ENCODE results near the gene RAB11FIP4. TPM values are rescaled to one million over a fixed set of nuclear protein-coding genes. Genes with fewer than 3 reads are reported as not detected.

The RAB11FIP4 gene
- total and polyA plus RNA-seq, 10 of the 15 experiments (the other 5 are each of a cell fraction or from before 2014, with no cell fraction given), result 1.4 to 27.0 (median 17.6) TPM

DNA sequence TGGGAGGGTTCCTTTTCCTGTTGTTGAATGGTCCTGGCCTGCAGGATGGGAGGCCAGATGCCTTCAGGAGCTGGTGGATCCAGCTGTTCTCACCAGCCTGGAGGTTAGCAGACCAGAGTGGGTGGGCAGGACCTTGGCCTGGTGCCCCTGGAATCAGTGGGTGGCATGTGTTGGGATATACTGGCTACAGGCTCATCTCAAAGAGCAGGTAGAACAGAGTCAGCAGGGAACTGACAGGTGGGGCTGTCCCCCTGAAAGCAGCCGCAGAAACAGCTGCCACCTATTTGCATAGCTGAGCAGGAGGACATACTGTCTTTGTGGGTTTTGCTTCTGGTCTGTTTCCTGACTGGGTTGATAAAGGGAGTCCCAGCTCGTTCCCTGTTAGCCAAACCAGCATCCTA lies 144.1 kb downstream of the RAB11FIP4 start (continued):
- TF ChIP-seq, protein P1, sequence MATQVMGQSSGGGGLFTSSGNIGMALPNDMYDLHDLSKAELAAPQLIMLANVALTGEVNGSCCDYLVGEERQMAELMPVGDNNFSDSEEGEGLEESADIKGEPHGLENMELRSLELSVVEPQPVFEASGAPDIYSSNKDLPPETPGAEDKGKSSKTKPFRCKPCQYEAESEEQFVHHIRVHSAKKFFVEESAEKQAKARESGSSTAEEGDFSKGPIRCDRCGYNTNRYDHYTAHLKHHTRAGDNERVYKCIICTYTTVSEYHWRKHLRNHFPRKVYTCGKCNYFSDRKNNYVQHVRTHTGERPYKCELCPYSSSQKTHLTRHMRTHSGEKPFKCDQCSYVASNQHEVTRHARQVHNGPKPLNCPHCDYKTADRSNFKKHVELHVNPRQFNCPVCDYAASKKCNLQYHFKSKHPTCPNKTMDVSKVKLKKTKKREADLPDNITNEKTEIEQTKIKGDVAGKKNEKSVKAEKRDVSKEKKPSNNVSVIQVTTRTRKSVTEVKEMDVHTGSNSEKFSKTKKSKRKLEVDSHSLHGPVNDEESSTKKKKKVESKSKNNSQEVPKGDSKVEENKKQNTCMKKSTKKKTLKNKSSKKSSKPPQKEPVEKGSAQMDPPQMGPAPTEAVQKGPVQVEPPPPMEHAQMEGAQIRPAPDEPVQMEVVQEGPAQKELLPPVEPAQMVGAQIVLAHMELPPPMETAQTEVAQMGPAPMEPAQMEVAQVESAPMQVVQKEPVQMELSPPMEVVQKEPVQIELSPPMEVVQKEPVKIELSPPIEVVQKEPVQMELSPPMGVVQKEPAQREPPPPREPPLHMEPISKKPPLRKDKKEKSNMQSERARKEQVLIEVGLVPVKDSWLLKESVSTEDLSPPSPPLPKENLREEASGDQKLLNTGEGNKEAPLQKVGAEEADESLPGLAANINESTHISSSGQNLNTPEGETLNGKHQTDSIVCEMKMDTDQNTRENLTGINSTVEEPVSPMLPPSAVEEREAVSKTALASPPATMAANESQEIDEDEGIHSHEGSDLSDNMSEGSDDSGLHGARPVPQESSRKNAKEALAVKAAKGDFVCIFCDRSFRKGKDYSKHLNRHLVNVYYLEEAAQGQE (IDR thresholded peaks at IDR 0.05; ENCODE audit: low read depth, low read length), result no peak
- TF ChIP-seq CHD4 (IDR thresholded peaks at IDR 0.05) (no peak), POLR2A (IDR thresholded peaks at IDR 0.05; ENCODE audit: low read depth, low read length) (0 out of 2 replicates have a peak, but pooled peaks have one; percentile 16), SIN3A (IDR thresholded peaks at IDR 0.05; ENCODE audit: low read depth, low read length) (no peak), RAD21 (IDR thresholded peaks at IDR 0.05; ENCODE audit: insufficient read depth, low read depth, low read length) (0 out of 2 replicates have a peak, but pooled peaks have one; percentile 5), NR2C2 (IDR thresholded peaks at IDR 0.05; ENCODE audit: borderline replicate concordance, control insufficient read depth, insufficient read length, low read depth) (no peak), NBN (IDR thresholded peaks at IDR 0.05) (peak; percentile 38; the same call in 1 of the 2 replicates)
- TF ChIP-seq, protein P2, sequence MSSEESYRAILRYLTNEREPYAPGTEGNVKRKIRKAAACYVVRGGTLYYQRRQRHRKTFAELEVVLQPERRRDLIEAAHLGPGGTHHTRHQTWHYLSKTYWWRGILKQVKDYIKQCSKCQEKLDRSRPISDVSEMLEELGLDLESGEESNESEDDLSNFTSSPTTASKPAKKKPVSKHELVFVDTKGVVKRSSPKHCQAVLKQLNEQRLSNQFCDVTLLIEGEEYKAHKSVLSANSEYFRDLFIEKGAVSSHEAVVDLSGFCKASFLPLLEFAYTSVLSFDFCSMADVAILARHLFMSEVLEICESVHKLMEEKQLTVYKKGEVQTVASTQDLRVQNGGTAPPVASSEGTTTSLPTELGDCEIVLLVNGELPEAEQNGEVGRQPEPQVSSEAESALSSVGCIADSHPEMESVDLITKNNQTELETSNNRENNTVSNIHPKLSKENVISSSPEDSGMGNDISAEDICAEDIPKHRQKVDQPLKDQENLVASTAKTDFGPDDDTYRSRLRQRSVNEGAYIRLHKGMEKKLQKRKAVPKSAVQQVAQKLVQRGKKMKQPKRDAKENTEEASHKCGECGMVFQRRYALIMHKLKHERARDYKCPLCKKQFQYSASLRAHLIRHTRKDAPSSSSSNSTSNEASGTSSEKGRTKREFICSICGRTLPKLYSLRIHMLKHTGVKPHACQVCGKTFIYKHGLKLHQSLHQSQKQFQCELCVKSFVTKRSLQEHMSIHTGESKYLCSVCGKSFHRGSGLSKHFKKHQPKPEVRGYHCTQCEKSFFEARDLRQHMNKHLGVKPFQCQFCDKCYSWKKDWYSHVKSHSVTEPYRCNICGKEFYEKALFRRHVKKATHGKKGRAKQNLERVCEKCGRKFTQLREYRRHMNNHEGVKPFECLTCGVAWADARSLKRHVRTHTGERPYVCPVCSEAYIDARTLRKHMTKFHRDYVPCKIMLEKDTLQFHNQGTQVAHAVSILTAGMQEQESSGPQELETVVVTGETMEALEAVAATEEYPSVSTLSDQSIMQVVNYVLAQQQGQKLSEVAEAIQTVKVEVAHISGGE (CRISPR knock-in tag; IDR thresholded peaks at IDR 0.05), result no peak
- TF ChIP-seq, protein P3, sequence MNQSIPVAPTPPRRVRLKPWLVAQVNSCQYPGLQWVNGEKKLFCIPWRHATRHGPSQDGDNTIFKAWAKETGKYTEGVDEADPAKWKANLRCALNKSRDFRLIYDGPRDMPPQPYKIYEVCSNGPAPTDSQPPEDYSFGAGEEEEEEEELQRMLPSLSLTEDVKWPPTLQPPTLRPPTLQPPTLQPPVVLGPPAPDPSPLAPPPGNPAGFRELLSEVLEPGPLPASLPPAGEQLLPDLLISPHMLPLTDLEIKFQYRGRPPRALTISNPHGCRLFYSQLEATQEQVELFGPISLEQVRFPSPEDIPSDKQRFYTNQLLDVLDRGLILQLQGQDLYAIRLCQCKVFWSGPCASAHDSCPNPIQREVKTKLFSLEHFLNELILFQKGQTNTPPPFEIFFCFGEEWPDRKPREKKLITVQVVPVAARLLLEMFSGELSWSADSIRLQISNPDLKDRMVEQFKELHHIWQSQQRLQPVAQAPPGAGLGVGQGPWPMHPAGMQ (IDR thresholded peaks at IDR 0.05; ENCODE audit: borderline replicate concordance), result no peak
